ENCODE measurements around the gene XYLT1.

XYLT1 gene

DNA sequence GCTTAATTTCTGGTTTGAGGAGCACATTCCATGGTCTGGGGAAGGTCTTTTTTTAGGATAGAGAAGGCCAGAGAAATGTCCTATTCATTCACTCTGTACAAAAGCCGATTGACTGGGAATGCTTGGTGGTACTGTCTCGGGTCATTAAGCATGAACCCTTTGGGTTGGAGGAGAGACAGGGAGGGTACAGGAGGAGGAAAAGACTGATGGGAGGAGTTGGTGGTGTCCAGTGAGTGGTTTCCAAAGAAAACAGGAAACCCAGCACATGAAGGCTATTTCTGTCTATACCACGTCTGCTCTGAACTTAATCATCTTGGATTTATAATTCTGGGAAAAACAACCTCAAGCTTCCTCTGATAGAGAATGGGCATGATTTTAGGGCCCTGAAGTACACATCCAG, 111.9 kb downstream of the XYLT1 start:
- no peak for DNase-seq (ENCODE audit: low read depth, low spot score)

DNA sequence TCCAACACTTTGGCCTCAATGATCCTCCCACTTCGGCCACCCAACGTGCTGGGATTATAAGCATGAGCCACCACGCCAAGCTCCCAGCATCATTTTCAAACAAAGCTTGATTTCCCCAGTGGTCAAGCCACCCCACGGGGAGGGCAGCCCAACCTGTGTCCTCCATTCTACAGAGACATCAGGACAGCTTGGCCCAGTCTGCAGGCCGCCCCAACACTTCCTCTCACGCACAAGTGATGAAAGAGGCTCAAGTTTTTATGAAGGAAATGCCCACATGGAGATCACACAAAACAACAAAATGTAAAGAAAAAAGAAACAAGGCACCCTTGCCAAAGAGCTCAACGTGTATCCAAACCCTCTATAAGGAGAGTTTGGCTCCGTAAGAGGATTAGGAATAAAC, 112.4 kb downstream of the XYLT1 start:
- DNase-seq (ENCODE audit: low read depth, low spot score): no peak

DNA sequence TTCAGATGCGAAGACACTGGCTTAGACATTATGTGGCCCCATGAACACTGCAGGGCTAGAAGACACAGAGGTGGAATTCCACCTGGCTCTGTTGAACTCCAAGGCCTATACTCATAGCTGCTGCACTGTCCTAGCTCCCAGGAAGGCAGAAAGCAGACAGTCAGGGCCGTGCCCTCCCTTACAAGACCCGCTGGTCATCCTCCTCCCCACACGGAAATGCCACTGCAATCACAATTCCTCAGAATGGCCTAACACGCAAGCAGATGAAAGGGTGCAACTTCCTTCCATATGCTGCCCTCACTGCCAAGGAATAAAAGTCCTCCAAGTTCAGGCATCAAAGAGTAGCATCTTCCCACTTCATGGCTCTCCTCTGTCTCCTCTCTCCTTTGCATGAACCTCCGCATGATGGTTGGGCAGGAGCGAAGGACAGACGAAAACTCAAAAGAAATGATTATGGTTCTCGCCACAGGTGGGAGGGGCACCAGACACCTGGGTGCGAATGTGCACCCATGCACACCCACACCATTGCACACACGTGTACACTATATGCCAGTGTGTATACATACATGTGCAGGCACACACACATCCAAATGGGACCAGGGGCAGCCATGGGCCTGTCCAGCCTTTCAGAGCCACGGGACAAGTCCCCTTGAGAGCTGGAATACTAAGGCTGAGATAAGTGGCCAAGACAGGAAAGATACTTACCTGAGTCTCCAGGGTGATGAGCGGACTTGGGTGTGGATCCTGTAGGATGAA, 113.3 kb downstream of the XYLT1 start:
- DNase-seq (ENCODE audit: low read depth, low spot score): no peak

DNA sequence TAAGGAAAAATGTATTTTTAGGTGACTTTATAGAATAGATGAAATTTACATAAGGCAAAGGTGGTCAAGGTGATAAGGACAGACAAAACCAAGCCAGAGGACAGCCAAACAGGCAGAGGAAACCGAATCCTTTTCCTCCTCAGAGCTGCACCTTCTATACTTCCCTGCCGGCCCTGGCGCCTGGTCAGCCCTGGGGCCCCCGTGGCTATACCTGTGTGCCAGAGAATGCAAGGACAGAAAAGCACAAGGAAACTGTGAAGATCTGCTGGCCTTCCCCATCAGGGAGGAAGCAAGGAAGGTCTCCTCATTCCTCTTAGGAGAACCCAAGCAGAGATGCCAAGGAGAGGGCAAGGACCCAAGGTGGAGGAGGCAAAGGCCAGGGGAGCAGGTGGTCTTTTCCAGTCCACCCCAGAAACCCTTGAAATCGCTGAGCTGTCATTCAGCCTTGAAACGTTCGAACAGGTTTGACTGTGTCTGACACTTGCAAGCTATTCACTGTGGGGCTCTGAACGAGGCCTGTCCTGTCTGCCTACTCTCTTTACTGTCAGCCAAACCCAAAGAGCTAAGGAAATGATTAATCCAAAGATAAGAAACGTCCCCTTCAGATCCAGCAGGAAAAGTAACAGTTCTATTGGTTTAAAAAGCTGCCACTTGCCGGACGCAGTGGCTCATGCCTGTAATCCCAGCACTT, 114.4 kb downstream of the XYLT1 start:
- DNase-seq (ENCODE audit: low read depth, low spot score): no peak

GRCh38 chr16:17354685-17355084, 116.1 kb downstream of the XYLT1 start:
- no peak for DNase-seq (ENCODE audit: low read depth, low spot score)

DNA sequence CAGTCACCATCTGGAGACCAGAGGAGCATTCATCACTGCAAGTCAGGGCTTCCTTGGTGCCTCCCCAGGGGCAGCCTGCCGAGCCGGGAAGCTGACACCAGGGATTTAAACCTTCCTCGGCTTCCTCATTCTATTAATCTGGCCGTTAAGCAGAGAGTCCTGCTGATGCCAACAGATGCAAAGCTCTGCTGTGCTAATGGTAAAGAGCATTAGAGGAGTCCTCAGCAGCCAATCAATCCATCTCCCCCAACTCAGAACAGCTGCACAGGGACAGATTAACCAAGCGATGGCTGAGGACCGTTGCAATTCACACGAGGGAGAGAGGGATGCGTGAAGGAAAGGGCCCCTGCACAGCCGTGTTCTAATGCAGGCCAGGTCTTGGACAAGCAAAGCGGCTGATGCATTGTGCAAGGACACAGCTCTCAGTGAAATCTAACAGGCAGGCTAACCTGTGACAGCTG, 116.6 kb downstream of the XYLT1 start:
- no peak for DNase-seq (ENCODE audit: low read depth, low spot score)

- DNase-seq (ENCODE audit: low read depth, low spot score): no peak
Observed at GRCh38 chr16:17353561-17353960, 117.2 kb downstream of the XYLT1 start.

DNA sequence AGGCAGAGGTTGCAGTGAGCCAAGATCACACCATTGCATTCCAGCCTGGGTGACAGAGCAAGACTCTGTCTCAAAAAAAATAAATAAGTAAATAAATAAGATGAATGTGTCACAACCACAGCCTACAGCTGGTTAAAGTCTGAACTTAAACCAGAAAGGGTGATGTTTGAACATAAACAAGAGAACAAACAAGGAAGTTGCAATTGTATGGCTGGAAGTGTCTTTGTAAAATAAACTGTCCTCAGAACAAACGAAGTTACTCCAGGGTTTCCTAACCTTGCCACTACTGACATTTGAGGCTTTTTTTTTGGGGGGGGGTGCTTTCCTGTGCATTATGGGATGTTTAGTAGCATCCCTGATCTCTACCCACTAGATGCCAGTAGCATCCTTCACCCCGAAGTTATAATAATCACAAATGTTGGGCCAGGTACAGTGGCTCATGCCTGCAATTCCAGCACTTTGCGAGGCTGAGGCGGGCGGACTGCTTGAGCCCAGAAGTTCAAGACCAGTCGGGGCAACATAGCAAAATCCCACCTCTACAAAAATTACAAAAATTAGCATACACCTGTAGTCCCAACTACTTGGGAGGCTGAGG, 119.2 kb downstream of the XYLT1 start:
- no peak for DNase-seq (ENCODE audit: low read depth, low spot score)

- no peak for DNase-seq (ENCODE audit: low read depth, low spot score)
Observed at GRCh38 chr16:17350207-17350606, 120.6 kb downstream of the XYLT1 start.

DNA sequence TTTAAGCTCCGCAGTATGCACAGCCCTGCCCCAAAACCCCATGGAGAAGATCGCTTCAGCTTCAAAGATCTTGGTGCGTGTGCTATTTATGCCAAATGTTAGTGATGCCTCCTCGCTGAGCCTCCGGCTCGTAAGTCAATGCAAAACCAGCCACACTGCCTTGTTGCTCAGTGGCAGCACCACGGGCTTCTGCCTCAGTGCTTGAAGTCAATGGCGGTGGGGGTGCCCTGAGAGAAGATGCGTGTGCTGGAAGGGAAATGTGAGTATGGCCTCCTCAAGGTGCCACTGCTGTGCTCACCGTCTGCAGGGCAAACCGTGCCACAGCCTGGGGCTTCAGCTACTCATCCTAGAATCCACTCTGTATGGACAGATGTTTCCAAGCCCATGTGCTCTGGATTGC, 121.9 kb downstream of the XYLT1 start:
- DNase-seq (ENCODE audit: low read depth, low spot score): no peak

DNA sequence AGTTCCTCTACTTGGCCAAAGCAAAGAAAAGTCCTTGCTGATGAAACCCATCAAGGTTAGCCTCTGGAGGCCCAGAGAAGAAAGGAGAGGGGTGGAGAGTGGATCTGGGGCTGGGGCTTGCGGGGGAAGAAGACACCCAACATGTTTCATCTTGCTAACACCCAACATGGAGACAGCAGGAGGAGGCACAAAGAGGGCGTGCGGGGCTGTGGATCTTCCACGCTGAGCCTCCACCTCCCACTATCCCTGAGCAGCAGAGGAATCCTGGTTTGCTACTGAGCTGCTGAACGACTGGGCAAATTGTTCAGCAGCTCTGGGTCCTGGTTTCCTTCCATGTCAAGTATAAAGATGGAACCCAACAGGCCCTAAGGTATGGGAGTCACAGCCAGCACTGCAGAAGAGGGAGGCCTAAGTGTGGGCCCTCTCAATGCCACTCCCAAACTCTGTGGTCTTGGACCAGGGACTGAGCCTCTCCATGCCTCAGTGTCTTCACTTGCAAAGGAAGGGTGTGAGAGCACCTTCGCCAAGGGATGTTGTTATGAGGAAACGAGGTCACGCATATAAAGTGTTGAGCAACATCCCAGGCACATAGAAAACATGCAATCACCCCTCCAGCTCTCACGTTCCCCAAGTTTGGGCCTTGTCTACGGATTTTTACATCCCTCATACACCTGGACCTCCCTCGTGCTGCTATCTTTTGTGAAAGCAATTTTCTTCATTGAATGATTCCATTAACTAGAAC, 122.5 kb downstream of the XYLT1 start:
- DNase-seq (ENCODE audit: low read depth, low spot score): no peak

DNA sequence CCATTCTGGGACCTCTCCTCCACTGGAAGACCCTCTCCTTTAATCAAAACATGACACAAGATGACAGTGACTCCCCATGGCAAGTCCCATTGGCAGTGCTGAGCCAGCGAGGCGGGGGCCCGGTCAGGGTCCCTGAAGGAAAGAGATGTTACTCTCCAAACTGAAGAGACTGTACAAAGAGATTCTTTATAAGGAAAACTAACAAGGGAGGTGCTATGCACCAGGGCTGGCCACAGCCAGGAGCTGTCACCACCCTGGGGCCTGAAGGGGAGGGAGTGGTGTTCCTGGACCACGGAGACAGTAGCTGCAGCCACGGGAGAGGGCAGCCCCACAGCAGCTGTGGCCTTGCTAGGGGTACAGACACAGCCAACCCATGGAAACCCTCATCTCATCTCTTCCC, 123.1 kb downstream of the XYLT1 start:
- no peak for DNase-seq (ENCODE audit: low read depth, low spot score)

DNA sequence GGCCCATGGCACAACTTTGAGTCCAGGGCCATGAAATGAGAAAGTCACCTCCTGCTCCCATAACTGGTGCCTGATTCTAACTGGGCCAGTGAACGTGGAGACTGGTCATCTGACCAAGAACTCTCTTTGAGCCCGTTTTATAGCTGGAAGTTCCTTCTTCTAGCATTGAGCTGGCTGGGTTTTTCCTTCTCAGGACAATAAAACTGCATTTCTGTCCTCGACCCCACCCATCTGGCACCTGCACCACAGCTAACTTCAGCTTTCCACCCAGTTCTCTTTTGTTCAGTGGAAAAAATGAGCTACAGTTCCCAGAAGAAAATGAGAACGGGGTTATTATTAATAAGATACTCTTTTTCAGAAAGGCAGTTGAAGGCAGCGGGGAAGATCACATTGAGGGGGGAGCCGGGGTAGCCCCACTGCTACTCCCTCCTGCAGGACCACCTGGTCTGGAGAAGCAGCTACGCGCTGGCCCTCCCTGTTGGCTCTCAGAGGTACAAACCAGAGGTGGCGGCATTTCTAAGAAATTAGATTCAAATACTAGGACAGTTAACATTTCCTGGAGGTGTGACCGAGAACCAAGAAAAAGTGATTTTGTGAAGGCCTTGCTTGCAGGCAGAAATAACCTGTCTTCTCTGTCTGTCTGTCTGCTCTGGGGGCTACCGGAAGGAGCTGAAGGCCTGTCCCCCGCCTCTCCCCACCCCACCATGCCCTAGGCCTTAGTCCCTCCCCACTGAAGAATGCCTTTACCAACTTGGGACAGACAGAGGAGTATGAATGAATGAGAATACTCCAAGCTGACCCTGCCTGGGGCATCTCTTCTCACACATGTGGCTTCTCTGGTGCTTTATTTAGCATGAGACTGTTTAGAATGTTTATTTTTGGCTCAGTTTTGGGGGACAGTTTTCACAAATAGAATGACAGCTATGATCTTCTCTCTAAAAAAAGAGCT, 123.9 kb downstream of the XYLT1 start:
- DNase-seq (ENCODE audit: low read depth, low spot score): no peak

DNA sequence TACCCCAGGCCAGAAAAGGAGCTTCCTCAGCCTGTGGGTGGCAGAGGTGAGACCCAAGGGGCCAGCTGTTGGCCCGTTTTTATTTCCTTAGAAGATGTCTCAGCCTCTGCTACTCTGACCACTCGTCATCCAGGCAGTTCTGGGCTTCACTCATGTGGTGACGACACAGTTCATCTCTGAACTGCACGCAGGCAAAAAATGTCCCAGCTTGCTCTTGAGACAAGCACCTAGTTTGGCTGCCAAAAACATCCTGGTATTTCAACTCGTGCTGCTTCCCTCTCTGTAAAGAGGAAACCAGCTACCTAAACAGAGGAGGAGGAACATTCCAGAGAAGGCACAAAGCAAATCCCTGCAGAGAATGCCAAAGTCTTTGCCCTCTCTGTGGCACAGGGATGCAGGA, 125.7 kb downstream of the XYLT1 start:
- DNase-seq (ENCODE audit: low read depth, low spot score): no peak

DNA sequence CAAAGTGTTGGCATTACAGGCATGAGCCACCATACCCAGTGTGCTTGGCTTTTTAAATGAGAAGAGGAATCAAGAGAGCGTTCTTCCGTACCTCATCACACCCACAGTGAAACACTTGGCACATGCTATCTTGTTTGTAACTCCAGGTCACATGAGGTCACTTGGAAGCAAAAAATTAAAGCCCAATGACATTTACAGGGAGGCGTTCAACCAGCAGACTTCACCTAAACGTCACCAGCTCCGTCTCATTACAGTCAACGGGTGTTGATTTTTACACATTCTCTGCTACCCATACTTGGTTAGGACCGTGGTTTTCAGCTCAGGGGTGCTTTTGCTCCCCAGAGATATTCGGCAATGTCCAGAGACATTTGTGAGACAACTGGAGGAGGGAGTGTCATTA, 127.0 kb downstream of the XYLT1 start:
- no peak for DNase-seq (ENCODE audit: low read depth, low spot score)

GRCh38 chr16:17343028-17343427, 127.7 kb downstream of the XYLT1 start:
- DNase-seq (ENCODE audit: low read depth, low spot score): no peak

DNA sequence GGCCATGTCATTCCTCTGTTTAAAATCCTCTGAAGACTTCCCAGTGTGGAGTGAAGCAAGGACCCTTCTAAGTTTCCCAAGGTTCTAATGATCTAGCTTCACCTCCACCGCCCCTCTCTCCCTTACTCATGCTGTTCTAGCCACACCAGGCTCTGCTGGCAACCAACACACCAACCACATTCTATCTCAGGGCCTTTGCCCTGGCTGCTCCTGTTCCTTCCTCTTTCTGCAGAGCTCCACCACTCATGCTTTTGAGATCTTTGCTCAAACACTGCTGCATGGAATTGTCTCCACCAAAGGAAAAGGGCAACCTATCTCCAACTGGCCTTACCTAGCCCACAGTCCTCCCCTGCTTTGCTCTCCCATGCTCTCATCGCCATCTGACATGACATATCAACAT, 128.7 kb downstream of the XYLT1 start:
- no peak for DNase-seq (ENCODE audit: low read depth, low spot score)

DNA sequence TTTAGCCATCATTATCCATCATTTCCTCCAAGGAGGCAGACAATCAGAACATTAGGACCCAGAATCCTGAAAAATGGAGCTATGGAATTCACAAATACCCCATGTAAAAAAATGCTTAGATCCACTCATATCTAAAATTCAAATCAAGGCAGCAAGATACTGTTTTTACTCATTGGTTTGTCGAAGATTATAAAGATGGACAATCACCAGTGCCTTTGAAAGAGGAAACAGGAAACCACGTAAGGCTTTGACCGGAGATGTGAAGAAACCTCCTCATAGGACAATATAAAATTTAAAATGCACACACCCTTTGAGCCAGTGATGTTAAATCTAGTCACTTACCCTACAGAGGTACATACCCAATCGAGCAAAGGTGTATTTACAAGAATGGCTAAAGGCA, 130.0 kb downstream of the XYLT1 start:
- no peak for DNase-seq (ENCODE audit: low read depth, low spot score)

DNA sequence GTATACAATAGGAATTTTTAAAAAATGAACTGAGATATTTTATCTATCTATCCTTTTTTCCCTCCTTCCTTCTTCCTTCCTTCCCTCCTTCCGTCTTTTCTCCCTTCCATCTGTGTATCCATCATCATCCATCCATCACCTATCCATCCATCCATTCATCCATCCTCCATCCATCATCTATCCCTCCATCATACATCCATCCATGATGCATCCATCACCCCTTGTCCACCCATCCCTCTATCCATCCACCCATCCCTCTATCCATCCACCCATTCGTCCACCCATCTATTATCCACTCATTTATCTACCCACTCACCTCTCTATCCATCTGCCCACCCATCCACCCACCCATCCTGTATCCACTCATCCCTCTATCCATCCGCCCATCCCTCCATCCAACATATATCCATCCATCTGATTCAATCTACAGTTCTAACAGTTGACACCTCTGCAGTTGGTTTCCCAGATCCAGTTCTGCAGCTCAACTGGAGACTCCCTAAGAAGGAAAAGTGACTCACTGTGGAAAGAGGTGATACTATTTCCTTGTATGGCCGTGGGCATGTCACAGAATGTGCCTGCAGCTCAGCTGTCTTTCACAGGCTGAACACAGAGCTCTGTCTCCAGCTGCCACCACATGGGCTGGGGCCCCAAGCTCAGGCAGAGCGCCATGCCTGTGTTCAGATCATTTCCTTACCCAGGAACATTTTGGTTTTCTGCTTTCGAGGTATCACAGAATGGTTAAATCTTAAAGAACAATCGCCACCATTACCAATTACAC, 130.8 kb downstream of the XYLT1 start:
- no peak for DNase-seq (ENCODE audit: low read depth, low spot score)

GRCh38 chr16:17338244-17338643, 132.5 kb downstream of the XYLT1 start:
- DNase-seq (ENCODE audit: low read depth, low spot score): no peak

Measured in activated CD4-positive, CD25-positive, alpha-beta regulatory T cell treated with anti-CD3 and anti-CD28 coated beads, Interleukin-2, amount 50 U/mL, for 16 hours (primary cell).